22Rv1 (cell line): ENCODE measurements around the gene DCPS.

ENCODE experiments used
- CTCF ChIP-seq: fragments of 450-650 bp; IDR thresholded peaks from 2 replicates; pipeline ENCODE4 v1.5.1; 2017; ENCODE audit warnings: mild to moderate bottlenecking
- ZFX ChIP-seq: fragments of 450-650 bp; IDR thresholded peaks from 2 replicates; pipeline ENCODE4 v1.6.1; 2017; ENCODE audit warnings: antibody characterized with exemption, borderline replicate concordance

DNA sequence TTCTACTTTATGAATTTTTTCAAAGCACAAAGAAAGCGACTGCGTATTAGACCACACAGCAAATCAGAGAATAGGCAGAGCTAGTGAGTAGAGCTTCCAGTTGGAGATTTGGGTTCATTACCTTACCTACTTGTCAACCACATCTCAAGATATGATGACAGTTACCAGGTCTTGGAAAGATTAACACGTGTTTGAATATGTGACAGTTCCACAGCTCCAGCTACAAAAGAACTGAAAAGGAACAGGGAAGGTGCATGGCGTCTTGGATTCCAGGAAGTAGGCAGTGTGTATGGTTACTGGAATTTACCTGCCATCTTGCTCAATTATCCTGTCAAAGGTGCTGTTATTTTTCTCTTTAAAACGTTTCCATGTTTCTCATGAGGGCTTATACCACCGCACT lies 15.6 kb upstream of the DCPS start:
- TF ChIP-seq CTCF: no peak
- TF ChIP-seq ZFX: no peak
